ENCODE results near the gene MACIR.

GRCh38 chr5:103218164-103218563, 40.4 kb upstream of the MACIR start:
- no peak for TF ChIP-seq TAF1 (IDR thresholded peaks at IDR 0.05; ENCODE audit: low read depth)
- TF ChIP-seq EP300 (IDR thresholded peaks at IDR 0.05; ENCODE audit: borderline replicate concordance), result no peak
- no peak for TF ChIP-seq MAX (IDR thresholded peaks at IDR 0.05)
- TF ChIP-seq CEBPB (IDR thresholded peaks at IDR 0.05), result peak; percentile 23; the same call in 1 of the 2 replicates
- TF ChIP-seq RAD21 (IDR thresholded peaks at IDR 0.05; ENCODE audit: low read depth), result no peak
- no peak for TF ChIP-seq NFIC (IDR thresholded peaks at IDR 0.05)
- TF ChIP-seq EGR1 (IDR thresholded peaks at IDR 0.05), result no peak
- no peak for TF ChIP-seq USF1 (IDR thresholded peaks at IDR 0.05)
- TF ChIP-seq REST (IDR thresholded peaks at IDR 0.05; ENCODE audit: low read depth), result no peak
- no peak for TF ChIP-seq FOXM1 (IDR thresholded peaks at IDR 0.05; ENCODE audit: borderline replicate concordance, low read depth)
- no peak for TF ChIP-seq CREB1 (IDR thresholded peaks at IDR 0.05; ENCODE audit: low read depth)
- TF ChIP-seq YY1 (IDR thresholded peaks at IDR 0.05; ENCODE audit: low read depth), result no peak

Data from Ishikawa (cell line).